HUES64 (cell line): ENCODE measurements around the gene ZC3HAV1L.
"Not testable (repeated sequence)": the region's sequence is repeated elsewhere in the genome, so short reads cannot be mapped to it uniquely, and the experiment has no call there.

ENCODE experiments used
- H3K27ac ChIP-seq: 2 replicates; pipeline ENCODE4 v1.7.0; 2013; ENCODE audit warnings: low read depth, low read length, inconsistent platforms
- H3K27me3 ChIP-seq: 2 replicates; pipeline ENCODE4 v1.6.1; 2013; ENCODE audit warnings: mild to moderate bottlenecking, low read length; ENCODE audit not compliant: insufficient read depth
- H3K36me3 ChIP-seq: 2 replicates; pipeline ENCODE4 v1.6.1; 2013; ENCODE audit warnings: mild to moderate bottlenecking, low read length; ENCODE audit not compliant: insufficient read depth
- H3K4me1 ChIP-seq: 2 replicates; pipeline ENCODE4 v1.6.1; 2013; ENCODE audit warnings: mild to moderate bottlenecking, low read length, moderate library complexity; ENCODE audit not compliant: insufficient read depth
- H3K4me3 ChIP-seq: 2 replicates; pipeline ENCODE4 v1.5.1; 2013; ENCODE audit warnings: mild to moderate bottlenecking, low read length, moderate library complexity
- H3K9ac ChIP-seq: 2 replicates; pipeline ENCODE4 v1.6.1; 2013; ENCODE audit warnings: mild to moderate bottlenecking, low read depth, low read length
- H3K9me3 ChIP-seq: 2 replicates; pipeline ENCODE4 v1.6.1; 2013; ENCODE audit warnings: low read depth, low read length; ENCODE audit not compliant: insufficient read depth
- WGBS: fragments of 150-250, 120-280 bp; methylation state at CpG from one replicate; pipeline ENCODE4 v1.1.7; 2013; ENCODE audit warnings: missing lambda C conversion rate; 5-methylcytosine and 5-hydroxymethylcytosine counted together

Gene ZC3HAV1L

DNA sequence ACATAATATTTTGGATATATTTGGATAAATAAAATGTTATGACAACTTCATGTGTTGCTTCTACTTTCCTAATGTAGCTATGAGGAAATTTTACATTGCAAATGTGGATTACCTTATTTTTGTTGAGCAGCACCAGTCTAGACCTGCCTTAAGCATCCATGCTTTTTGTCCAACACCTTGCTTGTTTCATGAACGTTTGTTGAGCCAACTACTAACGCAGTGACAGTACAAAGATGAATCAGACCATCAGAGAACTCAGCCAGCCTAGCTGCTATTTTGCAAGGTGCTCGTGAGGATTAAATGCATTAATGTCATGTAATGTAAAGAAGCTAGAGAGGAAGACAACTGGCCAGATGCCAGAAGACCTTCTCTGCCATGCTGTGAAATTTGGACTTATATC is 1.1 kb upstream of the ZC3HAV1L start:
- Histone ChIP-seq H3K4me3 (no peak overlapping the region), H3K27me3 (peaks cover 8% of the 10 kb centered on the region; the same call in 1 of the 2 replicates), H3K9me3 (no peaks in the 10 kb centered on the region), H3K36me3 (peaks cover 21% of the 10 kb centered on the region), H3K9ac (no peak overlapping the region), H3K4me1 (0 out of 2 replicates have a peak, but pooled peaks cover 14% of the 10 kb centered on the region), H3K27ac (no peak overlapping the region)
- WGBS: 89% methylated on average over 3 of the region's 3 CpGs

DNA sequence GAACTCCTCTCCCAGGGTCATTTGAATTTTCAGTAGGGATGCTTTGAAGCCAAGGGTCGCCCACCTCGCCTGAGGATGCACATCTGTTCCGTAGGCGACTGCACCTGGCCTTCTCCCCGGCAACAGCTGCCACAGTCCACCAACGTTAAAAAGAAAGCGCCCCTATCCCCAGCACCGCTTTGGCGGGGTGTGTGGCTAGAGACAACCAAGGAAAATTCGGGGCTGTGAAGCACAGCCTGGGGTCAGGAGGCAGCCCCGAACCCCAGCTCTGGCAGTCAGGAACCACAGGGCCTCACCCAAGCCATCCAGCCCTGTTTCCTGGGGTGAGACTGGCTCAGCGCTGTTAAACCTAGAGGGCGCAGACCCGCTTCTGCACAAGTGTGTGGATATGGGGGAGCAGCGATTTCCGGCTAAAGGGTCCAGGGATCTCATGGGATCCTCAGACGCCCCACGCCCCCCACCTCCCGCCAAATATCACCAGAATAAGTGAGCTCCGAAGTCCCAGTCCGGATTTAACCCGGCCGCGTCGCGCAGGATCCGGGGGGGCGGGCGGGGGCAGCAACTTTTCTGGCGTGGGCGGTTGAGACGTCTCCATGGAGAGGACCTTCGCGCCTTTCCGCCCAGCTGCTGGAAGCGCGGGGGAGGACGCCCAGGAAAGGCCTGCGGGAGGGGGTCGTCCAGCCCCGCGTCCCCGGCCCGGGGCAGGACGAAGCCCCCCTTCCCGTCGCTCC is 822 bp downstream of the ZC3HAV1L start:
- H3K9ac ChIP-seq: peak overlapping the region; percentile 82
- 25% methylated on average over 47 of the region's 47 CpGs for WGBS
- 0 out of 2 replicates have a peak, but pooled peaks cover 14% of the 10 kb centered on the region for H3K4me1 ChIP-seq
- H3K4me3 ChIP-seq: peak overlapping the region; percentile 69
- peaks cover 32% of the 10 kb centered on the region for H3K36me3 ChIP-seq
- H3K9me3 ChIP-seq: no peaks in the 10 kb centered on the region
- peaks cover 8% of the 10 kb centered on the region; the same call in 1 of the 2 replicates for H3K27me3 ChIP-seq
- H3K27ac ChIP-seq: no peak overlapping the region

DNA sequence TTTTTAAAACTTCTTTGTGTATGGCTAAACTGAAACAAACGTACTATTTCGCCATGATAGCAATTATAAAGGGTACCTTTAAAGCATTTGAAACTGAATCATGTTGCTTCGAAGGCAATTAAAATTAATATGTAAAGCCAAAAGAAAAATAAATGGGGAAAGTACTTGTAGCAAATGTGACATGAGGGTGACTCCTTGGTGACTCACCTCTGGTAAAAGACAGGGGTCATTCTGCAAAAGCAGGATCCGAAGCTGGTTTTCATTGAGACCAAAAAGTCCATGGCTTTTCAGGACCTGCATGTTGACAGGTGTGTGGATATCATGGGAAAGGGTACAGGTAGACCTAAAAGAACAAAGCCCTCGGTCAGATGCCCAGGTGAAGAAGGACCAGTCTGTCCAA is 1.5 kb downstream of the ZC3HAV1L start:
- Histone ChIP-seq H3K9me3 (no peaks in the 10 kb centered on the region), H3K36me3 (peaks cover 39% of the 10 kb centered on the region), H3K4me3 (peak overlapping the region; percentile 69; the same call in 1 of the 2 replicates), H3K27me3 (peaks cover 8% of the 10 kb centered on the region; the same call in 1 of the 2 replicates), H3K4me1 (0 out of 2 replicates have a peak, but pooled peaks cover 14% of the 10 kb centered on the region), H3K27ac (no peak overlapping the region), H3K9ac (no peak overlapping the region)
- 92% methylated on average over 5 of the region's 5 CpGs for WGBS

- H3K4me3 ChIP-seq: no peak overlapping the region
Observed at GRCh38 chr7:139033346-139034114, 2.3 kb downstream of the ZC3HAV1L start.

GRCh38 chr7:139032473-139032872 is 3.4 kb downstream of the ZC3HAV1L start:
- Histone ChIP-seq H3K27me3 (peaks cover 8% of the 10 kb centered on the region; the same call in 1 of the 2 replicates), H3K9ac (no peak overlapping the region), H3K4me3 (no peak overlapping the region), H3K4me1 (0 out of 2 replicates have a peak, but pooled peaks cover 4% of the 10 kb centered on the region), H3K36me3 (peaks cover 53% of the 10 kb centered on the region), H3K27ac (no peak overlapping the region), H3K9me3 (no peaks in the 10 kb centered on the region)
- WGBS: 86% methylated on average over 4 of the region's 4 CpGs

More at GRCh38 chr7:139033346-139034114, 2.3 kb downstream of the ZC3HAV1L start:
- Histone ChIP-seq H3K36me3 (peaks cover 44% of the 10 kb centered on the region), H3K27me3 (peaks cover 8% of the 10 kb centered on the region; the same call in 1 of the 2 replicates), H3K9me3 (no peaks in the 10 kb centered on the region), H3K4me1 (0 out of 2 replicates have a peak, but pooled peaks cover 14% of the 10 kb centered on the region), H3K9ac (no peak overlapping the region), H3K27ac (no peak overlapping the region)
- 94% methylated on average over 6 of the region's 6 CpGs for WGBS

- WGBS: 96% methylated on average over 3 of the region's 3 CpGs
Observed at GRCh38 chr7:139029353-139029752, 6.5 kb downstream of the ZC3HAV1L start.

DNA sequence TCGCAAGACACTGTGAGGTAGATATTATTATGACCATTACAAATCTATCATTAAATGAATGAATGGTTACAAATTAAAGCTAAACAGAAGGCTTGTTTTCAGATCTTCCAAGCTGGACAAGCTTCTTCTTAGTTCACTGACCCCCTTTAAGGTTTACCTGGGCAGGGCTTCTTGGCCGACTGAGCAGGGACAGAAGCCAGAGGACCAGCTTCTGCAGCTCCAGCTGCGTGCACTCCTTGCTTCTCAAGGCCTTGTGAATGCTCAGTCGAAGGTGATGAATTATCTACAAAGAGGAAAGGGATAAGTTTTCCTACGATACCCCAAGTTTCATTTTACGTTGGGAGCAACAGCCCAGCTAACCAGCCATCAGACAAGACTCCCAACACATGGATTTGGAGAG is 9.3 kb downstream of the ZC3HAV1L start:
- H3K36me3 ChIP-seq: peaks cover 83% of the 10 kb centered on the region

More at GRCh38 chr7:139029353-139029752, 6.5 kb downstream of the ZC3HAV1L start:
- H3K9me3 ChIP-seq: no peaks in the 10 kb centered on the region
- H3K27me3 ChIP-seq: no peaks in the 10 kb centered on the region
- no peak overlapping the region for H3K4me3 ChIP-seq
- H3K4me1 ChIP-seq: no peaks in the 10 kb centered on the region
- H3K27ac ChIP-seq: no peak overlapping the region
- H3K9ac ChIP-seq: no peak overlapping the region
- peaks cover 81% of the 10 kb centered on the region for H3K36me3 ChIP-seq

DNA sequence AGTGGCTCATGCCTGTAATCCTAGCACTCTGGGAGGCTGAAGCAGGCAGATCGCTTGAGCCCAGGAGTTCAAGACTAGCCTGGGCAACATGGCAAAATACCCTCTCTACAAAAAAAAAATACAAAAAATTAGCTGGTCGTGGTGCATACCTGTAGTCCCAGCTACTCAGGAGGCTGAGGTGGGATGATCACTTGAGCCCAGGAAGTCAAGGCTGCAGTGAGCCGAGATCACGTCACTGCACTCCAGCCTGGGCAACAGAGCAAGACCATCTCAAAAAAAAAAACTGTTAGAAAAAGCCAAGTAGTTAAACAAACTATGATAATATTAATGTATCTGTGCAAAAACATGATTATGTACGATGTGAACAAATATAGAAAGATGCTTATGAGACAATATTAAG is 10.0 kb downstream of the ZC3HAV1L start:
- H3K4me3 ChIP-seq, H3K9ac ChIP-seq, H3K4me1 ChIP-seq, H3K9me3 ChIP-seq, H3K27ac ChIP-seq, H3K27me3 ChIP-seq: not testable (repeated sequence)
- peaks cover 80% of the 10 kb centered on the region for H3K36me3 ChIP-seq
- WGBS: 91% methylated on average over 5 of the region's 5 CpGs

More for the DNA sequence above, 9.3 kb downstream of the ZC3HAV1L start:
- Histone ChIP-seq H3K4me1 (no peaks in the 10 kb centered on the region), H3K9me3 (no peaks in the 10 kb centered on the region), H3K4me3 (no peak overlapping the region), H3K9ac (no peak overlapping the region), H3K27me3 (no peaks in the 10 kb centered on the region), H3K27ac (no peak overlapping the region)
- 84% methylated on average over 5 of the region's 6 CpGs for WGBS

DNA sequence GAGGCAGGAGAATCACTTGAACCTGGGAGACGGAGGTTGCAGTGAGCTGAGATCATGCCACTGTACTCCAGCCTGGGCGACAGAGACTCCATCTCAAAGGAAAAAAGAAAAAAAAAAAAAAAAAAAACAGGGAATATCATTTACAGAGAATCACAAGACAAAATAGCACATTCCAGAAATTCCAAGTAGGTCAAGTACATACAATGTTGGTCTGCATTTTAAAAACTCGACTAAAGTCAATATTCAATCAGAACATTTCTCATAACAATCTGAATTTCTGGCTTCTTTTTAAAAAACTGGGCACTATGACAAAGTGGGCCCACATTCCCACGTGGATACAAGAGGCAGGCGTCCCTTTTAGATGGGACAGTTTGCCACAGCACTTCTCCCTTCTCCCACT is 12.8 kb downstream of the ZC3HAV1L start:
- no peak overlapping the region for H3K9ac ChIP-seq
- H3K4me1 ChIP-seq: no peaks in the 10 kb centered on the region
- no peaks in the 10 kb centered on the region for H3K27me3 ChIP-seq
- 88% methylated on average over 5 of the region's 5 CpGs for WGBS
- H3K9me3 ChIP-seq: no peaks in the 10 kb centered on the region
- H3K4me3 ChIP-seq: no peak overlapping the region
- no peak overlapping the region for H3K27ac ChIP-seq
- H3K36me3 ChIP-seq: peaks cover 62% of the 10 kb centered on the region

DNA sequence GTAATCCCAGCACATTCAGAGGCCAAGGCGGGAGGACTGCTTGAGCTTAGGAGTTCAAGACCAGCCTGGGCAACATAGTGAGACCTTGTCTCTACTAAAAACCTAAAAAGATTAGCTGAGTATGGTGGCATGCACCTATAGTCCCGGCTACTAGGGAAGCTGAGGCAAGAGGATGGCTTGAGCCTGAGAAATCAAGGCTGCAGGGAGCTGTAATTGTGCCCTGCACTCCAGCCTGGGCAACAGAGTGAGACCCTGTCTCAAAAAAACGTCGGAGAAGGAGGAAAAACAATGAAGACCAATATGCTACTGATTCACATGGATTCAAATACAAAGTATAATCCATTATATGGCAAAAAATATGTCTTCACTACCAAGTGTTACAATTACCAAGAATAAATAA is 13.6 kb downstream of the ZC3HAV1L start:
- H3K27ac ChIP-seq: no peak overlapping the region
- no peak overlapping the region for H3K9ac ChIP-seq
- no peak overlapping the region for H3K4me3 ChIP-seq
- WGBS: 81% methylated on average over 4 of the region's 4 CpGs
- no peaks in the 10 kb centered on the region for H3K4me1 ChIP-seq
- no peaks in the 10 kb centered on the region for H3K9me3 ChIP-seq
- H3K27me3 ChIP-seq: no peaks in the 10 kb centered on the region
- peaks cover 56% of the 10 kb centered on the region for H3K36me3 ChIP-seq

DNA sequence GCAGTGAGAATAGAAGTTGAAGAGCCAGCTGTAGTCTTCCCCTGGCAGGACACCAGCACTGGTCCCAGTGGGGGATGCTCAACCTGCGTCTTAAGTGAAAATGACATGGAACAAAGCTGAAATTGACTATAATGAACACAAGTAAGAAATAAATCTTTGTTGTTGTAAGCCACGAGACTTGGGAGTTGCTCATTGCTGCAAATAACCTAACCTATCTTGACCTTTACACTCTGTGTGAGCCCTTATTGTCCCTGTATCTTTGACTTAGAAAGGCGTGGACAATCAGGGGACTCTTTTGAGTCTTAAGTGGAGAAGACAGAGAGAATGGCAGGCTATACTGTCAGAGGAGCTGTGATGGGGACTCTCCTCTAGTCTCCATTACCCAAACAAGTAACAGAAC is 16.9 kb downstream of the ZC3HAV1L start:
- Histone ChIP-seq H3K36me3 (peaks cover 25% of the 10 kb centered on the region), H3K27ac (no peak overlapping the region), H3K9ac (no peak overlapping the region), H3K9me3 (no peaks in the 10 kb centered on the region), H3K4me1 (no peaks in the 10 kb centered on the region), H3K4me3 (no peak overlapping the region), H3K27me3 (no peaks in the 10 kb centered on the region)
- 88% methylated on average over 3 of the region's 3 CpGs for WGBS
